Measurements from ENCODE around the gene KRT16. TPM values are rescaled to one million over a fixed set of nuclear protein-coding genes. Genes with fewer than 3 reads are reported as not detected.

Gene KRT16
- total and polyA plus RNA-seq, 10 of the 15 experiments (the other 5 are each of a cell fraction or from before 2014, with no cell fraction given) = 0.07 TPM; not detected in 9

GRCh38 chr17:41561554-41561953 lies 51.0 kb downstream of the KRT16 start:
- H3K36me3 ChIP-seq (ENCODE audit: control insufficient read depth in 2 of 2, insufficient read depth in 2 of 2, low read length in 1 of 2) = no peaks in the 10 kb centered on the region
- H3K4me2 ChIP-seq (ENCODE audit: control insufficient read depth, insufficient read depth) = no peak overlapping the region
- peaks cover 0 to 4% of the 10 kb centered on the region in 2 experiments; a peak in 2 of 4 replicates for H3K27me3 ChIP-seq (replicated peaks in 1 of 2; ENCODE audit: control insufficient read depth in 2 of 2, insufficient read depth in 2 of 2, low read length in 1 of 2)
- no peak overlapping the region for H2AFZ ChIP-seq (ENCODE audit: control insufficient read depth, low read depth, low read length)
- no peaks in the 10 kb centered on the region for H3K4me1 ChIP-seq (ENCODE audit: control insufficient read depth, insufficient read depth, low read length)
- H3K9ac ChIP-seq (ENCODE audit: control insufficient read depth, insufficient read depth, low read length) = no peak overlapping the region
- ATAC-seq (no peak), FAIRE-seq (no peak), DNase-seq (ENCODE audit: low read depth, low spot score) (no peak)
- no peaks in the 10 kb centered on the region for H4K20me1 ChIP-seq (ENCODE audit: control insufficient read depth, insufficient read depth)
- H3K9me3 ChIP-seq (replicated peaks; ENCODE audit: control insufficient read depth, insufficient read depth, low read length) = no peaks in the 10 kb centered on the region
- CTCF ChIA-PET = interaction anchor here (0.6 to 4.4 kb wide), 2 partner anchors 12 to 353 kb away, joined by 3 to 34 read pairs; no protein-coding TSS in a partner anchor
- TF ChIP-seq NKRF (conservative IDR thresholded peaks at IDR 0.05) = no peak
- TF ChIP-seq MYB (IDR thresholded peaks at IDR 0.05; ENCODE audit: borderline replicate concordance, low read depth, low read length) = no peak
- WGBS (ENCODE audit: insufficient coverage, insufficient replicate concordance, low lambda C conversion rate, missing lambda C conversion rate) = 15% methylated on average over 6 of the region's 6 CpGs
- no peak overlapping the region for H3K27ac ChIP-seq (ENCODE audit: control insufficient read depth, insufficient read depth)
- RAD21 ChIA-PET (ENCODE audit: unreplicated experiment) = no interaction called here
- POLR2A ChIA-PET = interaction anchor here (0.6 kb wide), 1 partner anchor 128 kb away, joined by 3 read pairs; no protein-coding TSS in a partner anchor
- in situ Hi-C loops (cut with MboI) (no loop called here), intact Hi-C loops (cut with micrococcal nuclease; ENCODE audit: unreplicated experiment) (no loop called here)
- no peaks in the 10 kb centered on the region for H3K79me2 ChIP-seq (ENCODE audit: control insufficient read depth, insufficient read depth, low read length)
- H3K4me3 ChIP-seq = no peak overlapping the region
- SMC1A ChIA-PET (ENCODE audit: uncharacterized antibody, unreplicated experiment) = no interaction called here
- BruUV-seq (replicated peaks) = no TSS peak

Other genes with a start within 250 kb of the KRT16 start
Only the 7 nearest of the 22 such genes appear.
- gene KRT15, start 93.9 kb downstream of the KRT16 start, total RNA-seq (2014; rRNA removed) = 0.06 TPM in 1 of 2 replicates, not detected in the other
- not detected in 2 replicates for gene KRT15, start 93.9 kb downstream of the KRT16 start, total RNA-seq (2014; rRNA removed; fragmentation: Illumina TruSeq; extraction: Trizol)
- gene KRT15, start 93.9 kb downstream of the KRT16 start, total RNA-seq (2021) = not detected in 2 replicates
- not detected in 2 replicates for gene KRT15, start 93.9 kb downstream of the KRT16 start, polyA plus RNA-seq (2011; rRNA removed)
- not detected in 2 replicates for gene KRT15, start 93.9 kb downstream of the KRT16 start, polyA plus RNA-seq (2014; fragmentation: Illumina TruSeq; extraction: Trizol)
- not detected for gene KRT15, start 93.9 kb downstream of the KRT16 start, polyA plus RNA-seq (2014; fragmentation: Nextera tagmentation; extraction: Ambion mirVana)
- gene KRT15, start 93.9 kb downstream of the KRT16 start, polyA plus RNA-seq (2014; rRNA removed) = 0.17 TPM in 1 of 2 replicates, not detected in the other
- not detected for gene KRT15, start 93.9 kb downstream of the KRT16 start, polyA plus RNA-seq (2016; fragmentation: Nextera tagmentation; extraction: Ambion mirVana)
- not detected in 2 replicates for gene KRT19, start 84.5 kb downstream of the KRT16 start, total RNA-seq (2014; rRNA removed)
- gene KRT19, start 84.5 kb downstream of the KRT16 start, total RNA-seq (2014; rRNA removed; fragmentation: Illumina TruSeq; extraction: Trizol) = not detected in 2 replicates
- gene KRT19, start 84.5 kb downstream of the KRT16 start, total RNA-seq (2021) = 1.7 and 2.0 TPM in 2 replicates
- not detected in 2 replicates for gene KRT19, start 84.5 kb downstream of the KRT16 start, polyA plus RNA-seq (2011; rRNA removed)
- gene KRT19, start 84.5 kb downstream of the KRT16 start, polyA plus RNA-seq (2014; fragmentation: Illumina TruSeq; extraction: Trizol) = not detected in 2 replicates
- not detected for gene KRT19, start 84.5 kb downstream of the KRT16 start, polyA plus RNA-seq (2014; fragmentation: Nextera tagmentation; extraction: Ambion mirVana)
- gene KRT19, start 84.5 kb downstream of the KRT16 start, polyA plus RNA-seq (2014; rRNA removed) = not detected in 2 replicates
- gene KRT19, start 84.5 kb downstream of the KRT16 start, polyA plus RNA-seq (2016; fragmentation: Nextera tagmentation; extraction: Ambion mirVana) = under 1 TPM in 1 of 2 experiments, not detected in 1; 0.19 TPM
- not detected in 2 replicates for gene KRT9, start 40.7 kb downstream of the KRT16 start, total RNA-seq (2014; rRNA removed)
- not detected in 2 replicates for gene KRT9, start 40.7 kb downstream of the KRT16 start, total RNA-seq (2014; rRNA removed; fragmentation: Illumina TruSeq; extraction: Trizol)
- not detected in 2 replicates for gene KRT9, start 40.7 kb downstream of the KRT16 start, total RNA-seq (2021)
- not detected in 2 replicates for gene KRT9, start 40.7 kb downstream of the KRT16 start, polyA plus RNA-seq (2011; rRNA removed)
- not detected in 2 replicates for gene KRT9, start 40.7 kb downstream of the KRT16 start, polyA plus RNA-seq (2014; fragmentation: Illumina TruSeq; extraction: Trizol)
- not detected for gene KRT9, start 40.7 kb downstream of the KRT16 start, polyA plus RNA-seq (2014; fragmentation: Nextera tagmentation; extraction: Ambion mirVana)
- not detected in 2 replicates for gene KRT9, start 40.7 kb downstream of the KRT16 start, polyA plus RNA-seq (2014; rRNA removed)
- not detected for gene KRT9, start 40.7 kb downstream of the KRT16 start, polyA plus RNA-seq (2016; fragmentation: Nextera tagmentation; extraction: Ambion mirVana)
- not detected in 2 replicates for gene KRT14, start 25.9 kb downstream of the KRT16 start, total RNA-seq (2014; rRNA removed)
- not detected in 2 replicates for gene KRT14, start 25.9 kb downstream of the KRT16 start, total RNA-seq (2014; rRNA removed; fragmentation: Illumina TruSeq; extraction: Trizol)
- not detected in 2 replicates for gene KRT14, start 25.9 kb downstream of the KRT16 start, total RNA-seq (2021)
- 0.17 and 1.5 TPM in 2 replicates for gene KRT14, start 25.9 kb downstream of the KRT16 start, polyA plus RNA-seq (2011; rRNA removed)
- not detected in 2 replicates for gene KRT14, start 25.9 kb downstream of the KRT16 start, polyA plus RNA-seq (2014; fragmentation: Illumina TruSeq; extraction: Trizol)
- not detected for gene KRT14, start 25.9 kb downstream of the KRT16 start, polyA plus RNA-seq (2014; fragmentation: Nextera tagmentation; extraction: Ambion mirVana)
- gene KRT14, start 25.9 kb downstream of the KRT16 start, polyA plus RNA-seq (2014; rRNA removed) = not detected in 2 replicates
- not detected for gene KRT14, start 25.9 kb downstream of the KRT16 start, polyA plus RNA-seq (2016; fragmentation: Nextera tagmentation; extraction: Ambion mirVana)
- gene KRT17, start 11.8 kb upstream of the KRT16 start, total RNA-seq (2014; rRNA removed) = 1.4 and 3.7 TPM in 2 replicates
- gene KRT17, start 11.8 kb upstream of the KRT16 start, total RNA-seq (2014; rRNA removed; fragmentation: Illumina TruSeq; extraction: Trizol) = 2.4 and 2.7 TPM in 2 replicates
- gene KRT17, start 11.8 kb upstream of the KRT16 start, total RNA-seq (2021) = 2.4 and 2.7 TPM in 2 replicates
- gene KRT17, start 11.8 kb upstream of the KRT16 start, polyA plus RNA-seq (2011; rRNA removed) = 13.5 and 30.0 TPM in 2 replicates
- gene KRT17, start 11.8 kb upstream of the KRT16 start, polyA plus RNA-seq (2014; fragmentation: Illumina TruSeq; extraction: Trizol) = 1.9 TPM in 1 of 2 replicates, not detected in the other
- gene KRT17, start 11.8 kb upstream of the KRT16 start, polyA plus RNA-seq (2014; fragmentation: Nextera tagmentation; extraction: Ambion mirVana) = 1 to 10 TPM in 1 of 2 experiments, under 1 TPM in 1; 0.47 to 1.4 TPM
- gene KRT17, start 11.8 kb upstream of the KRT16 start, polyA plus RNA-seq (2014; rRNA removed) = 4.0 and 6.3 TPM in 2 replicates
- gene KRT17, start 11.8 kb upstream of the KRT16 start, polyA plus RNA-seq (2016; fragmentation: Nextera tagmentation; extraction: Ambion mirVana) = 1 to 10 TPM; 4.2 to 5.5 TPM
- 51.0 and 52.6 TPM in 2 replicates for gene EIF1, start 76.1 kb upstream of the KRT16 start, total RNA-seq (2014; rRNA removed)
- gene EIF1, start 76.1 kb upstream of the KRT16 start, total RNA-seq (2014; rRNA removed; fragmentation: Illumina TruSeq; extraction: Trizol) = 39.4 and 46.7 TPM in 2 replicates
- 594 and 609 TPM in 2 replicates for gene EIF1, start 76.1 kb upstream of the KRT16 start, total RNA-seq (2021)
- gene EIF1, start 76.1 kb upstream of the KRT16 start, polyA plus RNA-seq (2011; rRNA removed) = 367 TPM in 2 replicates
- gene EIF1, start 76.1 kb upstream of the KRT16 start, polyA plus RNA-seq (2014; fragmentation: Illumina TruSeq; extraction: Trizol) = 325 and 382 TPM in 2 replicates
- 100 to 1,000 TPM; 670 to 687 TPM for gene EIF1, start 76.1 kb upstream of the KRT16 start, polyA plus RNA-seq (2014; fragmentation: Nextera tagmentation; extraction: Ambion mirVana)
- gene EIF1, start 76.1 kb upstream of the KRT16 start, polyA plus RNA-seq (2014; rRNA removed) = 144 and 168 TPM in 2 replicates
- gene EIF1, start 76.1 kb upstream of the KRT16 start, polyA plus RNA-seq (2016; fragmentation: Nextera tagmentation; extraction: Ambion mirVana) = 100 to 1,000 TPM; 776 to 815 TPM
- not detected in 2 replicates for gene GAST, start 99.6 kb upstream of the KRT16 start, total RNA-seq (2014; rRNA removed)
- gene GAST, start 99.6 kb upstream of the KRT16 start, total RNA-seq (2014; rRNA removed; fragmentation: Illumina TruSeq; extraction: Trizol) = not detected in 2 replicates
- gene GAST, start 99.6 kb upstream of the KRT16 start, total RNA-seq (2021) = not detected in 2 replicates
- not detected in 2 replicates for gene GAST, start 99.6 kb upstream of the KRT16 start, polyA plus RNA-seq (2011; rRNA removed)
- gene GAST, start 99.6 kb upstream of the KRT16 start, polyA plus RNA-seq (2014; fragmentation: Illumina TruSeq; extraction: Trizol) = not detected in 2 replicates
- not detected for gene GAST, start 99.6 kb upstream of the KRT16 start, polyA plus RNA-seq (2014; fragmentation: Nextera tagmentation; extraction: Ambion mirVana)
- not detected in 2 replicates for gene GAST, start 99.6 kb upstream of the KRT16 start, polyA plus RNA-seq (2014; rRNA removed)
- gene GAST, start 99.6 kb upstream of the KRT16 start, polyA plus RNA-seq (2016; fragmentation: Nextera tagmentation; extraction: Ambion mirVana) = not detected